Colonic mucosa (tissue), 4 donors: ENCODE data around the gene TUFT1. TPM values are rescaled to one million over a fixed set of nuclear protein-coding genes. Genes with fewer than 3 reads are reported as not detected.

ENCODE experiments used
- DNase-seq: peaks from one replicate; pipeline ENCODE4 v3.0.0-alpha.2; 2020
- H3K27ac ChIP-seq: fragments of 200-600 bp; one replicate; pipeline ENCODE4 v1.8.0; 2021
- H3K27me3 ChIP-seq: fragments of 200-600 bp; one replicate; pipeline ENCODE4 v1.8.0; 2021
- H3K36me3 ChIP-seq: fragments of 200-600 bp; one replicate; pipeline ENCODE4 v1.8.0; 2021
- H3K4me1 ChIP-seq: fragments of 200-600 bp; one replicate; pipeline ENCODE4 v1.8.0; 2021; ENCODE audit warnings: mild to moderate bottlenecking
- H3K4me3 ChIP-seq: fragments of 200-600 bp; one replicate; pipeline ENCODE4 v1.8.0; 2021
- H3K9ac ChIP-seq, 2 donors: one replicate each; pipeline ENCODE4 v1.7.0; 2013; ENCODE audit warnings: control low read depth in 2 of 2, low read depth in 2 of 2, low read length in 2 of 2
- H3K9me3 ChIP-seq: fragments of 200-600 bp; one replicate; pipeline ENCODE4 v1.8.0; 2021
- intact Hi-C: fragments of 100-400 bp; cut with DNase I; formaldehyde crosslinking; loops from one replicate; pipeline ENCODE4 v1.14.1; 2022
- total RNA-seq, 2 donors: library from RNA; stranded (reverse); fragmentation: NEBNext Ultra II Directional in 1 of 2; extraction: Animal tissue kit (Norgen Biotek cat#: 25700) in 1 of 2; gene quantifications; one replicate each; pipeline ENCODE4 v1.2.1, GENCODE V29; 2021
- TF ChIP-seq, protein P1 (sequence below): fragments of 200-600 bp; IDR thresholded peaks from one replicate; pipeline ENCODE4 v1.8.0; 2022; ENCODE audit warnings: antibody characterized with exemption, mild to moderate bottlenecking
- donor health status: healthy.
- donor health status: DM: no; HTN: no; CAD: no.
- donor health status: DM: no; HTN: no; CAD: no.

The TUFT1 gene
- total RNA-seq, 2 donors from 2014 or later: 25.5 to 40.6 TPM

DNA sequence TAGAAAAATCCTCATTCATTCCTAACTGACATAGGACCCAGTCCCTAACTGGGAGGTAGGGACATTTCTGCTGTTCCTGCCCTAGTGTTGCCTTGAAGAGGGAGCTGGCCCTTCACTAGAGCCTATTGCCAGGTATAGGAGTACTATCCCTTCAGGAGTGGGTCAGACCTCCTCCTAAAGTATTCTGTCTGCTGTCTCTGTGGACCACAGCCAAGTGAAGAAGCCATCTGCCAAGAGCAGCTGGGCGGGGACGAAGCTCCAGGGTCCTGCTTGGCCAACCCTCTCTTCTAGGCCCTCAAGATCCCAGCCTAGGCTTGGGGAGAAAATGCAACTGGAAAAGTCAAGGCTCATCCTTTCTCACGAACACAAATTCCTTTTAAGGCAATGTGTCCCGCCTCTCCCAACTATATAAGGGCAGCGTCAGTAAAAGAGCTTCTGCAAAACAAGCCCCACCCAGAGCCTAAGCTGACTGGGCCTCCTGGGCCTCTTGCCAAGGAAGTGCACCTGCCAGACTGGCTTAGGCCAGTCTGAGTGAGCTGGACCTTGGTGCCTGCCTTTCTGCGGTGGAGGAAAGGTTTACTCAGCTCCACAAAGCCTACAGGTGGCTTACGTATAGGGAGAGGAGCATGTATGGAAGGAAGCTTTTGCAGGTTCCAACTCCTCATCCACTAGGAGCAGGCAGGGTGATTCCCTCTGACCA lies 638 bp upstream of the TUFT1 start:
- Histone ChIP-seq H3K36me3 (no peaks in the 10 kb centered on the region), H3K27me3 (no peaks in the 10 kb centered on the region), H3K9ac (peak overlapping the region; percentile 87 to 89), H3K27ac (peak overlapping the region; percentile 95), H3K9me3 (no peaks in the 10 kb centered on the region), H3K4me1 (no peaks in the 10 kb centered on the region), H3K4me3 (no peak overlapping the region)
- DNase-seq: peak; percentile 97
- TF ChIP-seq, protein P1, sequence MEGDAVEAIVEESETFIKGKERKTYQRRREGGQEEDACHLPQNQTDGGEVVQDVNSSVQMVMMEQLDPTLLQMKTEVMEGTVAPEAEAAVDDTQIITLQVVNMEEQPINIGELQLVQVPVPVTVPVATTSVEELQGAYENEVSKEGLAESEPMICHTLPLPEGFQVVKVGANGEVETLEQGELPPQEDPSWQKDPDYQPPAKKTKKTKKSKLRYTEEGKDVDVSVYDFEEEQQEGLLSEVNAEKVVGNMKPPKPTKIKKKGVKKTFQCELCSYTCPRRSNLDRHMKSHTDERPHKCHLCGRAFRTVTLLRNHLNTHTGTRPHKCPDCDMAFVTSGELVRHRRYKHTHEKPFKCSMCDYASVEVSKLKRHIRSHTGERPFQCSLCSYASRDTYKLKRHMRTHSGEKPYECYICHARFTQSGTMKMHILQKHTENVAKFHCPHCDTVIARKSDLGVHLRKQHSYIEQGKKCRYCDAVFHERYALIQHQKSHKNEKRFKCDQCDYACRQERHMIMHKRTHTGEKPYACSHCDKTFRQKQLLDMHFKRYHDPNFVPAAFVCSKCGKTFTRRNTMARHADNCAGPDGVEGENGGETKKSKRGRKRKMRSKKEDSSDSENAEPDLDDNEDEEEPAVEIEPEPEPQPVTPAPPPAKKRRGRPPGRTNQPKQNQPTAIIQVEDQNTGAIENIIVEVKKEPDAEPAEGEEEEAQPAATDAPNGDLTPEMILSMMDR: no peak
- intact Hi-C loops: loop anchor here (5.0 to 10.0 kb wide), 3 partner anchors 82 to 193 kb away; partner anchors contain the start of gene POGZ

GRCh38 chr1:151540982-151541377 lies 871 bp downstream of the TUFT1 start:
- Histone ChIP-seq H3K36me3 (no peaks in the 10 kb centered on the region), H3K4me1 (no peaks in the 10 kb centered on the region), H3K4me3 (peak overlapping the region; percentile 69), H3K9me3 (no peaks in the 10 kb centered on the region), H3K27ac (peak overlapping the region; percentile 95), H3K27me3 (no peaks in the 10 kb centered on the region), H3K9ac (peak overlapping the region; percentile 87 to 89)
- intact Hi-C loops: no loop called here
- DNase-seq: peak; percentile 44
- TF ChIP-seq, protein P1: no peak

DNA sequence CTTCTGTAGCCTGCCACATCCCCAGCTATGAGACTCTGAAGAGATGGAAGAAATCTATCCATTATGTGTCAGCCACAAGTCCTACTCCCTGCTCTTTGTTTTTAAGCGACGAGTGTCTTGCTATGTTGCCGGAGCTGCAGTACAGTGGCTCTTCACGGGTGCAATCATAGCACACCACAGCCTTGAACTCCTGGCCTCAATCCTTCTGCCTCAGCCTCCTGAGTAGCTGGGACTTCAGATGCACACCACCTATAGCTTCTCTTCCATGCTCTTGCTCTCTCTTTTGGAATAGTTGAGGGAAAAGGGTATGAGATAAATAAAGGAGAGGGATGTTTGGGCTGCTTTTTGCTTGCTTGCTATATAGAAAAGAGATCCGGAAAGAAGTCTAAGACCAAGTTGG lies 1.6 kb downstream of the TUFT1 start:
- peak overlapping the region; percentile 87 to 89 for H3K9ac ChIP-seq
- H3K27ac ChIP-seq: peak overlapping the region; percentile 95
- H3K4me1 ChIP-seq: peaks cover 1% of the 10 kb centered on the region
- H3K4me3 ChIP-seq: peak overlapping the region; percentile 69
- H3K27me3 ChIP-seq: no peaks in the 10 kb centered on the region
- no peaks in the 10 kb centered on the region for H3K9me3 ChIP-seq
- TF ChIP-seq, protein P1: no peak
- no peaks in the 10 kb centered on the region for H3K36me3 ChIP-seq
- DNase-seq: no peak
- intact Hi-C loops: no loop called here

DNA sequence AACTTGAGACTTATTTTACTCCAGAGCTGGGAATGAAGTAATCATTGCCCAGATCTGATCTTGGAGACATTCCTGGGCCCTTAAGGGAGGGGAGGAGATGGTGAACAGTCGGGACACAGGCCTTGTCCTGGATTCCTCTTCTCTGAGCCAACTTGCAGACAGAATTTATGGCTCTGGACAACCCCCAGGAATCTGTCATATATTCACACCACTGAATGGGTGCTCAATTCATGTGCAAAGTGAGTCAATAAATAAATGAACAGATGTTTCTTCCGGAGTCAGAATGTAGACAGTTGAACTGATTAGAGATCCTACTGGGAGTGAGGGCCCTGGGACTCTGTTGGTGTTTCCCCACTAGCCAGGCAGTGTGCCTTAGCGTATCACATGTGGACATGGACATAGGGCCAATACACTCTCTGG lies 2.6 kb downstream of the TUFT1 start:
- no peaks in the 10 kb centered on the region for H3K9me3 ChIP-seq
- no peak for DNase-seq
- peak overlapping the region; percentile 2 for H3K27ac ChIP-seq
- intact Hi-C loops: no loop called here
- no peak overlapping the region for H3K4me3 ChIP-seq
- H3K9ac ChIP-seq: peak overlapping the region in 1 of 2 donors; percentile 68
- no peaks in the 10 kb centered on the region for H3K36me3 ChIP-seq
- no peaks in the 10 kb centered on the region for H3K27me3 ChIP-seq
- H3K4me1 ChIP-seq: peaks cover 11% of the 10 kb centered on the region
- TF ChIP-seq, protein P1: no peak

DNA sequence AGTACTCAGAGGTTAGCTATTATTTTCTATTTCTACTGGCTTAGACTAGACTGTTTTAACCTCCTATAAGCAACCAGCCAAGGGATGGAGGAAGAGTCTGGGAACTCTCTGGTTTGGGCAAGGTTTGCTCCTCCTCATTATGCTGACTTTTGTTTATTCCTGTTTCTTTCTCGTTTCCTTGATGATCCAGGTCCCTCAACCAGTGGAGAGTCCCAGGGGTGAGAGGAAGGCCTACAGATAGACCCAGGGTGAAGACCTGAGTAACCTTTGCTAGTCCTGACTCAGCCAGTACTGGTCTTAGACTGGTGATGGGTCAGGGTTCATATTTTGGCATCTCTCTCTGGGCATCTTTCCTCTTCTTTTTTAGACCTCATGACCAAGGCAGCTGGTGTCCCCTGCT lies 5.4 kb downstream of the TUFT1 start:
- intact Hi-C loops: no loop called here
- TF ChIP-seq, protein P1: no peak

More for the DNA sequence above, 5.4 kb downstream of the TUFT1 start:
- DNase-seq: no peak
- H3K9me3 ChIP-seq: no peaks in the 10 kb centered on the region
- H3K27ac ChIP-seq: no peak overlapping the region
- H3K9ac ChIP-seq: no peak overlapping the region
- H3K4me1 ChIP-seq: peaks cover 16% of the 10 kb centered on the region
- H3K4me3 ChIP-seq: no peak overlapping the region
- no peaks in the 10 kb centered on the region for H3K27me3 ChIP-seq
- no peaks in the 10 kb centered on the region for H3K36me3 ChIP-seq
